WI38 (cell line): ENCODE results near the gene CPNE4.

Source experiments
- H3K4me3 ChIP-seq: 2 replicates; pipeline ENCODE4 v1.5.1; 2011; ENCODE audit warnings: low read depth, mild to moderate bottlenecking, control low read depth, low read length
- CTCF ChIP-seq: IDR thresholded peaks from 2 replicates; pipeline ENCODE4 v1.5.1; 2012; ENCODE audit warnings: low read depth, mild to moderate bottlenecking, control low read depth, low read length

The CPNE4 gene

GRCh38 chr3:131804565-131805133 is 230.2 kb downstream of the CPNE4 start:
- no peak for TF ChIP-seq CTCF

GRCh38 chr3:131803113-131803512 is 231.7 kb downstream of the CPNE4 start:
- H3K4me3 ChIP-seq, result no peak overlapping the region
- TF ChIP-seq CTCF, result no peak

More at GRCh38 chr3:131804565-131805133, 230.2 kb downstream of the CPNE4 start:
- H3K4me3 ChIP-seq, result no peak overlapping the region

GRCh38 chr3:131802029-131802428 is 232.8 kb downstream of the CPNE4 start:
- no peak overlapping the region for H3K4me3 ChIP-seq
- TF ChIP-seq CTCF, result no peak

GRCh38 chr3:131801566-131801965 is 233.2 kb downstream of the CPNE4 start:
- no peak overlapping the region for H3K4me3 ChIP-seq
- no peak for TF ChIP-seq CTCF

GRCh38 chr3:131797776-131798175 is 237.0 kb downstream of the CPNE4 start:
- TF ChIP-seq CTCF, result no peak
- no peak overlapping the region for H3K4me3 ChIP-seq

GRCh38 chr3:131796558-131797198 is 238.1 kb downstream of the CPNE4 start:
- no peak for TF ChIP-seq CTCF
- H3K4me3 ChIP-seq, result no peak overlapping the region

GRCh38 chr3:131796111-131796510 is 238.7 kb downstream of the CPNE4 start:
- no peak overlapping the region for H3K4me3 ChIP-seq
- TF ChIP-seq CTCF, result no peak
